Measurements from ENCODE around the gene SPATS2L.
A peak's percentile ranks its signal among the peaks of the same experiment; 100 is the strongest.

Gene SPATS2L

DNA sequence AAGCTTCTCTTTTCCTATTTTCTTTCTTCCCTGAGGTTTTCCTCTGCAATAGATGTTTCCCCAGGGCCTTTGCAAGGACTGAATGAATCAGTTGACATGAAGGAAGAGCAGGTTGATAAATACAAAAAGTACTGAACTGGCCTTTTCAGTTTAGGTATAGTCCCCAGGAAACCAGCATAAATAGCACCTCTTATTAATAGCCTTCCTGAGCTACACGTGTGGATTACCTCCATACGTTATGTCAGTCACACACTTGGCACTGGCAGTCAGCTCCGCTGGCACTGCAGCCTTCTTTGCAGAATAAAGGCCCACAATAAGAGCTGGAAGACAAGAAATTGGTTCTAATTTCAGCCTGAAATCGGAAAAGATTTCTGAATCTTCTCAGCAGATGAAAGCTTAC, 142.7 kb downstream of the SPATS2L start:
- Mint-ChIP-seq H3K27ac (no peak overlapping the region), H3K36me3 (ENCODE audit: low read depth) (no peaks in the 10 kb centered on the region), H3K27me3 (no peaks in the 10 kb centered on the region), H3K4me1 (ENCODE audit: low read depth) (peaks cover 32% of the 10 kb centered on the region), H3K9me3 (no peaks in the 10 kb centered on the region), H3K4me3 (no peak overlapping the region)

DNA sequence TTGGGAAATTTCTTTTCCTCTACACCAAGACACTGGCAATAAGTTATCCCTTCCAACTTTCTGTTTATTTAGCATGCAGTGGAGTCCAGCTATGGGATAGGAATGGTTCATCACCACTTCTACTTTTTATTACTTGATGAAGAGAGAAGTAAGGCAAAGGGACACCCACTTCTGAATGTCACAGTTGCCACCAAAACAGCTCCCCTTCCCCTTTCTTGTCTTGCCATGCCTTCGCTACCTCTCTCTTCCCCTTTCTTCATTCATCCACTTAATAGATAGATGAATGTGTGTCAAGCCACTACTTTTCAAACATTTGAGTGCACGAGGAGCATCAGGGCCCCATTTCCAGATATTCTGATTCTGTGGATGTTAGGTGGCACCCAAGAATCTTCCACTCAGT, 143.8 kb downstream of the SPATS2L start:
- Mint-ChIP-seq H3K36me3 (ENCODE audit: low read depth) (no peaks in the 10 kb centered on the region), H3K27ac (no peak overlapping the region), H3K27me3 (no peaks in the 10 kb centered on the region), H3K4me1 (ENCODE audit: low read depth) (peaks cover 43% of the 10 kb centered on the region), H3K4me3 (no peak overlapping the region), H3K9me3 (no peaks in the 10 kb centered on the region)

DNA sequence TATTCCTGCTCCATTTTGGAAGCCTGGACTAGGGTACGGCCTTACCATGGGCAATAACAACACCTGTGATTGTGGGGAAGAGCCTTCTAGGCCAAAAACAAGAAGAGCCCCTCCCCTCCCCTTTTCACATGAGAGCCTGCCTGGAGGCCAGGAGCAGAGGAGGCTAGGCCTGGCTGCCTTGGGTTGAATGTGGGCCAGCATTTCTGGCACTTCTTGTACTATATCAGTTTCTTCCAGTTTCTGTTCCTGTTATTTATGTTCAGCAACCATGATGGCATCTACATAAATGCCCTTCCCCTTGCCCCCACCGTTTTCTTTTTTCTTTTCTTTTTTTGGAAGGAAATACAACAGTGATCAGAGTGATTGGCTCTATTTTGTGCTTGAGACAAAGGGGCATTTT, 145.0 kb downstream of the SPATS2L start:
- Mint-ChIP-seq H3K36me3 (ENCODE audit: low read depth) (no peaks in the 10 kb centered on the region), H3K9me3 (no peaks in the 10 kb centered on the region), H3K4me1 (ENCODE audit: low read depth) (peaks cover 48% of the 10 kb centered on the region), H3K27ac (no peak overlapping the region), H3K4me3 (no peak overlapping the region), H3K27me3 (no peaks in the 10 kb centered on the region)

DNA sequence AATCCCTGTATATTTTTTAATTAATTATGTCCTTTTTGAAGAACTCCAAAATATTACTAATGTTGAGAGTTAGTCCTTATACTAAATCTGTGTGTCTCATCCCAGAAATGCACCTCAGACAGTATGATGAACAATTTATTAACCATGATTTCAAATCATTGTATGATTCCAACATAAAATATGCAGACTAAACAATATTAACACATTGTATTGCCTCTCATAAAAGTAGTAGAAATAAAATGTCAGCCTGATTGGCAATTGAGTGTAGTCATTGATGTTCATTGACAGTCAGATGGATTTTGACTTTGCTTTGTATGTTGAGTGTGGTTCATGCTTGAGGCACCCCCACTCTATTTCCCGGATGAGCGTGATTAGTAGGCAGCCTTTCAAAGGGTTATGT, 145.9 kb downstream of the SPATS2L start:
- H3K27ac Mint-ChIP-seq = no peak overlapping the region
- no peaks in the 10 kb centered on the region for H3K27me3 Mint-ChIP-seq
- no peaks in the 10 kb centered on the region for H3K9me3 Mint-ChIP-seq
- no peaks in the 10 kb centered on the region for H3K36me3 Mint-ChIP-seq (ENCODE audit: low read depth)
- no peak overlapping the region for H3K4me3 Mint-ChIP-seq
- H3K4me1 Mint-ChIP-seq (ENCODE audit: low read depth) = peaks cover 39% of the 10 kb centered on the region

DNA sequence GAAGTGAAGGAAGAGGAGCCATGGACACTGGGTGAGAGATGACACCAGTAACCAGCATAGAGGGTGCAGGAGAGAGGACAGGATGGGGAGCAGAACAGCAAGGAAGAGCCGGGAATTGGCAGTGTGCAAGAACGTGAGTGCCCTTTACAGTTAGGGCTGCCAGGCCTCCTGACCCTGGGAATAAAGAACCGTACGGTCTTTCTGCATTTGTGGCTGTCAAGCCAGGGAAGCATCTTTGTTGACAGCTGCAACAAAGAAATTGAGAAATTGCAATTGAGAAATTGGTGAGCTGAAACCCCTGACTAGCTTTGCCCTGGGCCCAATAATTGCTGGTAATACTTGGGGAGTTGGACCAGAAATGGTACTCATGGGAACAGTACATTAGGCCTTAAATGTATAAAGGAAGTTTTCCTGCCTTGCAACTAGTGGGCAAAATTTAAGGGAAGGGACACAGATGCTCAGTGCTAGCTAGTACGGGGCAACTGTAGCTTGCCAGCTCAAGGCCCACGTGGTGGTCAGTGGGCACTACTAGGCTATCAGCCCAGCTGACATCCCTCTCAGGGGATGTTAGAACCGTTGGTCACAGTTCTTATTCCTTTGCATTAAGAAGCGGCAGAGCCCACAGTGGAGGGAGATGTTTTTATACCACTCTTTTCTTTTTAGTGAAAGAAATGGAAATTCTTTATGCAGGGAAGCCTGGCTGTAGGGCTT, 146.8 kb downstream of the SPATS2L start:
- Mint-ChIP-seq H3K4me1 (ENCODE audit: low read depth) (peaks cover 37% of the 10 kb centered on the region), H3K9me3 (no peaks in the 10 kb centered on the region), H3K4me3 (no peak overlapping the region), H3K36me3 (ENCODE audit: low read depth) (no peaks in the 10 kb centered on the region), H3K27me3 (no peaks in the 10 kb centered on the region), H3K27ac (no peak overlapping the region)

DNA sequence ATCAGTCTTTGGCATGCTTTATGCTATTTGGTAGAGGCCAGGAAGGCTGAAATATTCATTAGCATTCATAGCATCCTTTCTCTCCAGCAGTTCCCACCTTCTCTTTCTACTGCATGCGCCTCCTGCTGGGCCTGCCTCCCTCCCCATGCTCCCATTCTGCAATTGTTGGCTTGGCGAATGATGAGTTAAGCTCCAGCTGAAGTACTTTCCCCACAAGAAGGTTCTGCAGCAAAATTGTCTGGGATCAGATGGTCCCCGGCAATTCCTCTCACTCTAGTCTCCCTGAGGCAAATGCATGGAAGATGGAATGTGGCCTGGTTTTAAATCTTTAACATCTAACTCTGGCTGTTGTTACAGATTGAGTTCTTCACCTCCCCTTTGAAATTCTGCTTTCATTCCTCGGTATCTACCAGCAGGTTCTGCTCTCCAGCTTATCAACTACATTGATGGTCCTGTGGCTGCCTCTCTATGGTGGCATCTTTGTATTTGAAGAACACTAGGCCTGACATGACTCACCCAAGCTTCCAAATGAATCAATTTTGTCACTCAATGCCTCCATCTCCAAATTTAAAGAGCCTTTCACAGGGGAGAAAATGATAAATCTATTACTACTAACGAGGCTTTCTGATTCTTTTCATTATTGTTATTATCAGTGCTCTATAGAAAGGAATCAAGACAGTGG, 147.5 kb downstream of the SPATS2L start:
- no peaks in the 10 kb centered on the region for H3K27me3 Mint-ChIP-seq
- H3K4me1 Mint-ChIP-seq (ENCODE audit: low read depth) = peaks cover 31% of the 10 kb centered on the region
- no peak overlapping the region for H3K4me3 Mint-ChIP-seq
- H3K36me3 Mint-ChIP-seq (ENCODE audit: low read depth) = no peaks in the 10 kb centered on the region
- no peak overlapping the region for H3K27ac Mint-ChIP-seq
- no peaks in the 10 kb centered on the region for H3K9me3 Mint-ChIP-seq

DNA sequence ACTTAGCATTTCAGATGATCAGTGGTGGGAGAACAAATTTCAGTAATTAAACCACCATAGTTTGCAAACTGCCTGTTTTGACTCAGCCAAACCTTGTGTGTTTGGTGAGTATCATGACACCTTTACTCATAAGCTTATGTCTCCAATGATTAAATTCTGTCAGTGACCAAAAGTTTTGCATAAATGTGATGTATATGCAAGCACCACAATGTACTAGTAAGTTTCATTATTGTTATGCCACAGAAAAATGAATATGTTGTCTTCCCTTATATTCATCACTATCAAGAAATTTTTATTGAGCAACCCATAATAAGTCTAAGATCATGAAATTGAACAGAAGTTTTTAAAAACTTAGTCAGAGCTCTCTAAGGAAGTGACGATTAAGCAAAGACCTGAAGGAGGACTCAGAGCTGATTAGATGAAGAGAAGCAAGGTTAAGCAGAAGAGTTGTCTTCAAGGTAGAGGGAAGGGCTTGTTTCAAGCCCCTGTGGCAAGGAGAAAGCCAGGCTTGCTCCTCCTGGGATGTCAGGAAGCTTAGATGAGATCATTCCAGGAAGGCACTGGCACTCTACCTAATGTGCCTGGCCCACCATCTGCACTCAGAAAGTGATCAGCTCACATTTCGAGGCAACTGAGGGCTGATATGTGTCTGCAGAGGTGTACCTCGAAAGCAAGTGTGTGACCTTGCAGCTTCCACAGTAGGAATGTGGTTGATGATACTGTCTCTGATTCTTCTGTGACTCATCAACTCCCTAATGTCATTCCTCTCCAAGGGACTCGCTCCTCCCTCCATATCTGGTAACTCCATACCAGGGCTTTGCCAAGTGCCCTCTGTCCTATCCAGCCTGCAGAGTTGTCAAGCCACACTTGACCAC, 148.7 kb downstream of the SPATS2L start:
- Mint-ChIP-seq H3K4me3 (no peak overlapping the region), H3K4me1 (ENCODE audit: low read depth) (peaks cover 28% of the 10 kb centered on the region), H3K36me3 (ENCODE audit: low read depth) (no peaks in the 10 kb centered on the region), H3K27me3 (no peaks in the 10 kb centered on the region), H3K27ac (peak overlapping the region; percentile 7), H3K9me3 (no peaks in the 10 kb centered on the region)

DNA sequence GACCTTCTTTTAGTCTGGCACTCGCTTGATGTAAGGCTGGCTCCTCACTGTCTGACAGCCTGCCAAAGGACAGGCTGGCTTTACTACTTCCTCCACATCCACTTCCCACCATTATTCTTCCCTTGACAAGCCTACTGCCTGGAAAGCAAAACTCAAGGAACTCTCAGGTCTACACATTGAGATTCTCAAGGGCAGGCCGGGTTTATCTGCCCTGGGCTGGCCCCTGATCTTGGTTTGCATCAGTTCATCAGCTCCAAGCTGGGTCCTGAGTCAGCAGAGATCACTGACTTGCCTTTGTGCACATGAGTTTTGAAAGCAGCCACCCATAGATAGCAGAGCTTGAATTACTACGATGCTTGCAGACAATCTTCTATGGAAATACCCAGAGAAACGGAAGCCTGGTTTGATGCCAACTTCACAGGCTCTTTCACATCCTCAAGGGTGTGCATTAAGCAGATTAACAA, 149.5 kb downstream of the SPATS2L start:
- Mint-ChIP-seq H3K27me3 (no peaks in the 10 kb centered on the region), H3K36me3 (ENCODE audit: low read depth) (no peaks in the 10 kb centered on the region), H3K4me1 (ENCODE audit: low read depth) (peaks cover 22% of the 10 kb centered on the region), H3K9me3 (no peaks in the 10 kb centered on the region), H3K4me3 (peak overlapping the region; percentile 48), H3K27ac (peak overlapping the region; percentile 55)

DNA sequence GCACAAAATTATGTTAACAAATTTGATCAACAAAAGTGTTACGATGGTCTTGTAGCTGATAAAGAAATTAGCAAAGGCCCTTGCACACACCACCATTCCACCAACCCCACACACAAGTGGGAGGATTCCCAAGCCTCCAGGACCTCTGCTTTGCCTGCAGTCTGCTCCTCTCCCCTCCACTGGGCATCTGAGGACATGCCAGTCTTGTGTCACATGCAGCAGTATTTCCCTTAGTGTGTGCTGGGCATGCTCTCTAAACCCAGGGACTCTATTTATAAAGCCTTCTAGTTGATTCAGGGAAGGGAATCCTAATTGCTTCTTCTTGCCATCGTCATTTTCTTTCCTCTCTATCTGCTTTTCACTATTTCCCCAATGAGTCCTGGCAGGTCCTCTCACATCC, 150.1 kb downstream of the SPATS2L start:
- Mint-ChIP-seq H3K36me3 (ENCODE audit: low read depth) (no peaks in the 10 kb centered on the region), H3K4me3 (no peak overlapping the region), H3K9me3 (no peaks in the 10 kb centered on the region), H3K4me1 (ENCODE audit: low read depth) (peaks cover 22% of the 10 kb centered on the region), H3K27ac (no peak overlapping the region), H3K27me3 (no peaks in the 10 kb centered on the region)

DNA sequence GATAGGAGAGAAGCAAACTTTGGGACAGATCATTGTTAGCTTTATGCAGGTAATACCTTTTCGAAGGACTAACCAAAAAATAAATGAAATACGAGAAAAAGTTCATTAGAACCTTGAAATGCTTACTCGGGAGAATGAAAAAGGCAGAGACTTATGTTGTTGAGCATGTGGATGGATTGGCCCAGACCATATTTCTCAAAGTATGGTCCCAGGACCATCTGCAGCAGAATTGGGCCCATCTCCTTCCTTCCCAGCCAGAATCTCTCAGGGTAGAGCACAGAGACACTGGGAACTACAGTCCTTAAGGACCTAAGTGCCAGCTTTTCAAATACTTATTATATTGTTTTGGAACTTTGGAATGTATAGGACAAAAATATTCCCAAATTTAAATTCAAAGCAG, 152.6 kb downstream of the SPATS2L start:
- no peaks in the 10 kb centered on the region for H3K9me3 Mint-ChIP-seq
- H3K4me3 Mint-ChIP-seq = no peak overlapping the region
- H3K36me3 Mint-ChIP-seq (ENCODE audit: low read depth) = no peaks in the 10 kb centered on the region
- H3K27me3 Mint-ChIP-seq = no peaks in the 10 kb centered on the region
- peaks cover 33% of the 10 kb centered on the region for H3K4me1 Mint-ChIP-seq (ENCODE audit: low read depth)
- H3K27ac Mint-ChIP-seq = no peak overlapping the region

DNA sequence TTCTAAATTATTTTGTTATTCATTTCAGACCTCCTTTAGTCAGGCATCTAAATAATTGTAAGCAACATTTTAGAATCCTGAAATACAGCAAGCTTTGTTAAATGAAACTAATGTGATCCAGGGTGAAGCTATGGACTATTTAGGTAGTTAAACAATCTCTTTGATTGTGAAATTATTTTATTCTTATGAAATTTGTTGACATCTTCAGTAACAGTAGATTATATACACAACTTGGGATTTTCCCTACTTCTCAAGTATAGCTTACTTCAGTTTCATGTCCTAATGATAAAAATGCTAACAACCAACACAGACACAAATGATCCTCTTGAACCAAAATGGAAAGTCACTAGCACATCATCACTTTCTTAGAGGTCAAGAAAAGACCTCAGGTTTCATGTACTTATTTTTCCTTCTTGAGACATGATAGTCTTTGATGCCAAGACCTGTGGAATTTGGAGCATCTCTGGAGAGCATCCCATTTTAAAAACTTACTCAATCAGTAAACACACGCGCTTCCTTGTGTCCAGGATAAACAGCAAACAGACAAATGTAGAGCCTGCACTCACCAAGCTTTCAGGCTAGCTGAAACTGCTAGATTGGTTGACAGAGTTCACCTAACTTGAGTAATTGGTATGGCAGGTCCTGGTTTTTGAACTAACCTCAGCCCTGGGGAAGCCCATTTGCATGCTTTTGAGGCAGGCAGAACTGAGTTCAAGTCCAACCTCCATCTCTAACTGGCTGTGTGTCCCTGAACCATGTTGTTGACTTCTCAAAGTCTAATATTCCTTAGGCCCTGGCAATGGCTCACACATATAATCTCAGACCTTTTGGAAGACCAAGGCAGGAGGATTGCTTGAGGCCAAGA, 155.6 kb downstream of the SPATS2L start:
- Mint-ChIP-seq H3K4me3 (no peak overlapping the region), H3K27ac (no peak overlapping the region), H3K4me1 (ENCODE audit: low read depth) (peaks cover 28% of the 10 kb centered on the region), H3K27me3 (no peaks in the 10 kb centered on the region), H3K9me3 (no peaks in the 10 kb centered on the region), H3K36me3 (ENCODE audit: low read depth) (no peaks in the 10 kb centered on the region)

DNA sequence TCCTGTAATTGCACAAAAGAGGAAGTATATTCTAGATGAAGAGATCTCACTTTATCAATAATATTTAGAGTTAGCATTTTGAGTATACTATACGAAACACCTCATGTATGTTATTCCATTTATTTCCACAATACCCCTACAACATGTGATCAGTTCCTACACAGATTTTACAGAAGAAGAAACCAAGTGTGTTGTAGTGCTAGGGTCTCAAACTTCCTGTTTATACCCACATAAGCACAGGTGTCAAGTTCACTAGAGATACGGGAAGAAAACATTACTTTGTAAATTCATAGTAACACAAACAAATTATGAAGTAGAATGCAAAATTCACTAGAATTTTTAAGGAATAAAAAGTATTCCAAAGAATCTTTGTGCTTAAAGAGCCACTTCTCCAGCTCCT, 157.0 kb downstream of the SPATS2L start:
- Mint-ChIP-seq H3K36me3 (ENCODE audit: low read depth) (no peaks in the 10 kb centered on the region), H3K4me3 (no peak overlapping the region), H3K4me1 (ENCODE audit: low read depth) (peaks cover 42% of the 10 kb centered on the region), H3K27ac (no peak overlapping the region), H3K27me3 (no peaks in the 10 kb centered on the region), H3K9me3 (no peaks in the 10 kb centered on the region)

DNA sequence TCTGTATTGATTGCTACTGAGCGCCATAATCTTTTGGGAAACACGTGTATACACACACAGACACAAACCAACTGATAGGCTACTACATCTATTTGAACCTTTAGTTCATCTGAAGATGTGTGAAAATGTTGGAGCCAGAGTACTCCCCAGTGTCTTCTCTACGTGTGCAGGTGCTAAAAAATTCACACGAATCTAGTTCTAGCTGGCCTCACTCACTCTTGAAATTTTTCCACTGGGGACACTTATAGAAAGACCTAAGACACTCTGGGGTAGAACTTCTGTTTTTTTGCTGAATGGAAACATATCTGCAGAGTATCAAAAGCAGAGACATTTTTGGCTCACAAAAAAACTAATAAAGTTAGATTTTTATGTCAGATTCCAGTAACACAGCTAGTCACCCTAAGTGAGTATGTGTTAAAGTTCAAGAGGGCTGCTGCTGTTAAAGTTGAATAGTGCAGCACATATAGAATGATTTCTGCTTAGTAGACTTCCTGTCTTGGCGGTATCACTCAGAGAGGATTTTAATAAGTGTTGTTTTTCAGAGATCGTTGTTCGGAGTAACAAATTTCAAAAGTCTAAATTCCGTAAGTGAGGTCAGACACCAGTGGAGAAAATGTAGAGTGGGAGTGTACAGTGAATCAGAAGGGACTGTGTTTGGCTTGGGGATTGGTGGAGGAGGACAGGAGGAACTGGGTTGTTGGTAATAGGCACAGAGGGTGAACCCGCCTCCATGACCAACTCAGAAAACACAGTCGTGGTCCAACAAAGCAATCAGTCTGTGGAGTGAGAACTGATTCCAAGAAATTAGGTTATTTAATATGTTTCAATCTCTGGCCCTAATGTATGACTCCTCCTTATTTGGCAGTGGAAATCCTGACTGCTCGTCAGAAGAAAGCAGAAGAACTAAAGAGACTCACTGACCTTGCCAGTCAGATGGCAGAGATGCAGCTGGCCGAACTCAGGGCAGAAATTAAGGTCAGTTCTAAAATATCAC, 160.2 kb downstream of the SPATS2L start:
- Mint-ChIP-seq H3K4me3 (peak overlapping the region; percentile 67), H3K9me3 (no peaks in the 10 kb centered on the region), H3K27ac (peak overlapping the region; percentile 88), H3K4me1 (ENCODE audit: low read depth) (peaks cover 65% of the 10 kb centered on the region), H3K27me3 (no peaks in the 10 kb centered on the region), H3K36me3 (ENCODE audit: low read depth) (peaks cover 3% of the 10 kb centered on the region)
